NOMO-1 (cell line): ENCODE data around the gene TMEM132A.
A peak's percentile ranks its signal among the peaks of the same experiment; 100 is the strongest.

Experiments
- DNase-seq, 2 experiments: peaks; one replicate each; lab custom pipeline; 2025; ENCODE audit not compliant: unreplicated experiment in 2 of 2; lab: John Stamatoyannopoulos, UW

The TMEM132A gene

DNA sequence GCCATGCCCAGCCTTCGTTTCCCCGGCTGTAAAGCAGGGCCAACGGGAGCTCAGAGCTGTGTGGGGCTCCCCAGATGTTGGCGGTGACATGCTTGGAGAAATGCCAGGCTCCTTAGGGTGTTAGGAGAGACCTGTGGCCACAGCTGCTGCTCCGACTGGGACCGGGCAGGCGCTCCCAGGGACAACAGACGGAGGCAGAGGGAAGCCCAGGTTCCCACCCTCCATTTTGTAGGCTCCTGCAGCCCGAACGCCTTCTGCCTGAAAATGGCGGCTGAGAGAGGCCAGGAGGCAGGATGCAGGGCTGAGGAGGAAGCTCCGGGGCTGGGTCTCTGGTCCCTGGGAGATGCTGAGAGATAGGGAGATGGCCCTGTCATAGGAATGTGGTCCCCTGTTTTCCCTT lies 57.3 kb downstream of the TMEM132A start:
- no peak for DNase-seq

DNA sequence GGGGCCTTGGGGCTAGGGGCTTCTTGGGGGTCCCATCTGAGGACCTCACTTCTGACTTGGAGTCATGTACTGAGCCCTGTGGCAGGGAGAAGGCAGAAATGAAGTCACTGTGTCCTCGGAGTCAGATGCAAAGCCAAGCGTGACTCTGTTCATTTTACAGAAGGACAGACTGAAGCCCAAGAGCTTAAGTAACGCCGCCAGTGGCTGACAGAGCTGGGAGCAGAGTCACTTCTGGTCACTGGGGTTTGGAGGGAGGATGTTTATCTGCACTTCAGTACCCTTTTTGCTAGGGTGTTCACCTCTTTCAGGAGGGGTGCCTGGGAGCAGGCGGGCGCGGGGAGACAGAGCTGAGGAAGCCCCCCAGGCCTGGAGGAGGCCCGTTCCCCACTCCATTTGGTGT lies 57.9 kb downstream of the TMEM132A start:
- DNase-seq, result no peak

DNA sequence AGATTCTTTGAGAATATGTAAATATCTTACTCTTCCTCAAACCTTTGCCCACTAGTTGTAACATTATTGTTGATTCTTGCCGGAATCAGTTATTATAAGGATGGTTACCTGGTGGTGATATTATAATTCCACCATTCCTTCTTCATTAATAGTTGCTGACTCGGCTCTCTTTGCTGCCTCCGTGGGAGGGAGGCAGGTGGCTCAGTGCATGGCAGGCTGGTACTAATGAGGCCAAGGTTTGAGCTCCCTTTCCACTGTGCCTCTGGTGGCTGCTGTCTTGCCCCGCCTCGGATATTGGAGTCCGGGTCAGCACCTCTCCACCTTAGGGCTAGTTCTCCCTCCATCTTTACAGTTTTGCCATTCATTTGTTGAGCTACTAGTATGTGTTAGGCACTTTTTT lies 59.9 kb downstream of the TMEM132A start:
- no peak for DNase-seq

DNA sequence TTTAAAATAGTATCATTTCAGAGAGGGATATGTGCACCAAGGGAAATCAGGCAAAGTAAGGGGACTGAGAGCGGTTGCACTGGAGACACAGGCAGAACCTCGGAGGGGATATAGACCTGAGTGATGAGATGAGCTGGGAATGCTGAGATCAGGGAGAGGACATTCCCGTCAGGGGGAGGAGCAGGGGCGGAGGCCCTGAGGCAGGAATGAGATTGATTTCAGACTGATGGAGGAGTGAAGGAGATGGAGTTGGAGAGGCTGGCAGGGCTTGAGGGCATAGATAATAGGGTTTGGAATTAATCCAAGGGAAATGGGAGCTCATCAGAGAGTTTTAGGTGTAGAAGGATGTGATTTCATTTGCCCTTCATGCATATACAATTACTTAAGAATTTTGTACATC lies 60.4 kb downstream of the TMEM132A start:
- no peak for DNase-seq

DNA sequence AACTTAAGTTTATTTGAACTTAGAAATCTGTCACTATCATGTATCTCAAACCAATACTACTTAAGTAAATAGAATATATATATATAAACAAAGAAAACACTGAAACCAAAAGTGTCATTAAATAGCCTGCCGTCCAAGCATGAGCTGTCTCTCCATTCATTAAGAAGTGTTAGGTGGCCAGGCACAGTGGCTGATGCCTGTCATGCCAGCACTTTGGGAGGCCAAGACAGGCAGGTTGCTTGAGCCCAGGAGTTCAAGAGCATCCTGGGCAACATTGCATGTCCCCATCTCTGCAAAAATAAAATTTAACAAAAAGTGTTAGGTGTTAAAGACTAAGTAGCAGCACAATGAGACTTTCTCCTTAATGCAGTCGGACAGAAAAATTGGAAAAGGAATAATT lies 61.2 kb downstream of the TMEM132A start:
- no peak for DNase-seq

DNA sequence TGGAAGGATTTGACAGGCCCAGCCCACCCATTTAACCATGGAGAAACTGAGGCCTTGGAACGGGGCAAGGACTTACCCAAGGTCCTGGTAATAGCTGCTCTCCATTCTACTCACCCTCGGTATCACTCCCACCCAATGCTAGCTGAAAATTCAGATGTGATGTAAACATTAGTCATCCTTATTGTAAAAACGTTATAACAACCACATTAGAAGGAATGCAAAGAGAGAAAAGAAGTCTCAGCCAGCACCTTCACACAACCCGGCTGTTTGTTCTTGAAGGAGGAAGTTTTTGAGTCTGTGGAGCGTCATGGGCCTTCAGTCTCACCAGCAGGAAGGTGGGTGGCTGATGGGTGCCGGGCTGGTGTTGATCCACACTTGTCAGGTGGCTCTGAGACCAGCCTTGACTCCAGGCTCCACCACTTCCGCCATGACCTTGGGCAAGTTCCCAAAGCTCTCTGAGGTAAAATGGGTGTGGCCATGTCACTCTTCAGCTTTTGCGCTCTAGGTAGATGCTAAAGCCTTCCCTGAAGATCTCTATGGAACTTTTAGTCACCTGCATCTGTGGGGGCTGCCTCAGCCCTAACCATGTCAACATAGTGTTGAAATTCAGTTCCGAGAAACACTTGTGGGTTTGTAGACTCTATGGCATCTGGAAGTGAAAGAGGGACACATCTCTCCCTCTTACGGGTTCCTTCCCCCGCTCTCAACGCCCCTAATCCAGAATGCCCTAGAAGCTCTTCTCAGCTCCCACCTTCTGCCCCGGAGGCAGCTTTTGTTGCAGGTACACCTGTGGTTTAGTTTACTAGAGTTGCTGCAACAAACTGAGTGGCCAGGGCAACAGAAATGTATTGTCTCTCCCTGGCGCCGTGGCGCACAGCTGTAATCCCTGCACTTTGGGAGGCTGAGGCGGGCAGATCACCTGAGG lies 62.0 kb downstream of the TMEM132A start:
- DNase-seq, result peak in 1 of 2 experiments; percentile 4
